ENCODE data around the gene CHST15.

CHST15 gene

GRCh38 chr10:124057601-124058000 lies 35.8 kb downstream of the CHST15 start:
- in situ Hi-C loops (cut with HindIII; ENCODE audit: low sequenced_read_pairs), result no loop called here
- no peak for TF ChIP-seq CTCF (IDR thresholded peaks at IDR 0.05; ENCODE audit: low read depth, low read length)
- DNase-seq (ENCODE audit: low read depth, low spot score), result no peak
- H3K4me3 ChIP-seq (ENCODE audit: low read depth, low read length), result no peak overlapping the region

- DNase-seq (ENCODE audit: low read depth, low spot score), result no peak
- H3K4me3 ChIP-seq (ENCODE audit: low read depth, low read length), result no peak overlapping the region
- no peak for TF ChIP-seq CTCF (IDR thresholded peaks at IDR 0.05; ENCODE audit: low read depth, low read length)
- in situ Hi-C loops (cut with HindIII; ENCODE audit: low sequenced_read_pairs), result no loop called here
Measured at GRCh38 chr10:124056337-124056980, 36.9 kb downstream of the CHST15 start.

GRCh38 chr10:124053971-124054370 lies 39.4 kb downstream of the CHST15 start:
- in situ Hi-C loops (cut with HindIII; ENCODE audit: low sequenced_read_pairs), result no loop called here
- TF ChIP-seq CTCF (IDR thresholded peaks at IDR 0.05; ENCODE audit: low read depth, low read length), result no peak
- DNase-seq (ENCODE audit: low read depth, low spot score), result no peak
- no peak overlapping the region for H3K4me3 ChIP-seq (ENCODE audit: low read depth, low read length)

GRCh38 chr10:124052561-124052960 lies 40.8 kb downstream of the CHST15 start:
- no peak for DNase-seq (ENCODE audit: low read depth, low spot score)
- TF ChIP-seq CTCF (IDR thresholded peaks at IDR 0.05; ENCODE audit: low read depth, low read length), result no peak
- no peak overlapping the region for H3K4me3 ChIP-seq (ENCODE audit: low read depth, low read length)
- in situ Hi-C loops (cut with HindIII; ENCODE audit: low sequenced_read_pairs), result no loop called here

GRCh38 chr10:124050021-124051015 lies 43.1 kb downstream of the CHST15 start:
- no peak overlapping the region for H3K4me3 ChIP-seq (ENCODE audit: low read depth, low read length)
- no peak for DNase-seq (ENCODE audit: low read depth, low spot score)
- no peak for TF ChIP-seq CTCF (IDR thresholded peaks at IDR 0.05; ENCODE audit: low read depth, low read length)
- in situ Hi-C loops (cut with HindIII; ENCODE audit: low sequenced_read_pairs), result no loop called here

- in situ Hi-C loops (cut with HindIII; ENCODE audit: low sequenced_read_pairs), result no loop called here
- no peak for TF ChIP-seq CTCF (IDR thresholded peaks at IDR 0.05; ENCODE audit: low read depth, low read length)
- H3K4me3 ChIP-seq (ENCODE audit: low read depth, low read length), result no peak overlapping the region
- peak; percentile 55 for DNase-seq (ENCODE audit: low read depth, low spot score)
Measured at GRCh38 chr10:124049484-124049883, 43.9 kb downstream of the CHST15 start.

All from astrocyte of the spinal cord (primary cell).